ENCODE results near the gene TLNRD1.

Gene TLNRD1

DNA sequence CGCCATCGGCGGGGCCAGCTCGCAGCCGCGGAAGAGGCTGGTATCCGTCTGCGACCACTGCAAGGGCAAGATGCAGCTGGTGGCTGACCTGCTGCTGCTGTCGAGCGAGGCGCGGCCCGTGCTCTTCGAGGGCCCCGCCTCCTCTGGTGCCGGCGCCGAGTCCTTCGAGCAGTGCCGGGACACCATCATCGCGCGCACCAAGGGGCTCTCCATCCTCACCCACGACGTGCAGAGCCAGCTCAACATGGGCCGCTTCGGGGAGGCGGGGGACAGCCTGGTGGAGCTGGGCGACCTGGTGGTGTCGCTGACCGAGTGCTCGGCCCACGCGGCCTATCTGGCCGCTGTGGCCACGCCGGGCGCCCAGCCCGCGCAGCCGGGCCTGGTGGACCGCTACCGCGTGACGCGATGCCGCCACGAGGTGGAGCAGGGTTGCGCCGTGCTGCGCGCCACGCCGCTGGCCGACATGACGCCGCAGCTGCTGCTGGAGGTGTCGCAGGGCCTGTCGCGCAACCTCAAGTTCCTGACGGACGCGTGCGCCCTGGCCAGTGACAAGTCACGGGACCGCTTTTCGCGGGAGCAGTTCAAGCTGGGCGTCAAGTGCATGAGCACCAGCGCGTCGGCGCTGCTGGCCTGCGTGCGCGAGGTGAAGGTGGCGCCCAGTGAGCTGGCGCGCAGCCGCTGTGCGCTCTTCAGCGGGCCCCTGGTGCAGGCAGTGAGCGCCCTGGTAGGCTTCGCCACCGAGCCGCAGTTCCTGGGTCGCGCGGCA, 1.8 kb downstream of the TLNRD1 start:
- DNase-seq: no peak

DNA sequence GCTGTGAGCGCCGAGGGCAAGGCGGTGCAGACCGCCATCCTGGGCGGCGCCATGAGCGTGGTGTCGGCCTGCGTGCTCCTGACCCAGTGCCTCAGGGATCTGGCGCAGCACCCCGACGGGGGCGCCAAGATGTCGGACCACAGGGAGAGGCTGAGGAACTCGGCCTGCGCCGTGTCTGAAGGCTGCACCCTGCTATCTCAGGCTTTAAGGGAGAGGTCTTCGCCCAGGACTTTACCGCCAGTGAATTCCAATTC, 2.3 kb downstream of the TLNRD1 start:
- DNase-seq: no peak

DNA sequence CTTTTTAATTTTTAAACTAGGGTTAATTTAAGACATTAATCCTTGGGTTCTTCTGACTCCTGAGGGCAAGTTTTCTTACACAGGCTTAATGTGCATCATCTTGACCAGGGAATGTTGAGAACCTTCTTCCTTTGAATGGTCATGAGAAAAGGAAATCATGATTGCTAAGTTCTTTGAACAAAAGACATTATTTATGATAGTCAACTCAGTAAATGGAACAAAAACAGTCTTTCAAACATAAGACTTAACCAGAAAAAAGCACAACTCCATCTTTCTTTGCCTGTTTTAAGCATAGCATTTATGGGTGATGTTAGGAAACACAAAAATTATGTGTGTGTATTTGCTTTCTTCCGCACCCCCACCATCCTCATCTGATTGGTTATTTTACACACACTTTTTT, 5.4 kb downstream of the TLNRD1 start:
- DNase-seq: no peak

DNA sequence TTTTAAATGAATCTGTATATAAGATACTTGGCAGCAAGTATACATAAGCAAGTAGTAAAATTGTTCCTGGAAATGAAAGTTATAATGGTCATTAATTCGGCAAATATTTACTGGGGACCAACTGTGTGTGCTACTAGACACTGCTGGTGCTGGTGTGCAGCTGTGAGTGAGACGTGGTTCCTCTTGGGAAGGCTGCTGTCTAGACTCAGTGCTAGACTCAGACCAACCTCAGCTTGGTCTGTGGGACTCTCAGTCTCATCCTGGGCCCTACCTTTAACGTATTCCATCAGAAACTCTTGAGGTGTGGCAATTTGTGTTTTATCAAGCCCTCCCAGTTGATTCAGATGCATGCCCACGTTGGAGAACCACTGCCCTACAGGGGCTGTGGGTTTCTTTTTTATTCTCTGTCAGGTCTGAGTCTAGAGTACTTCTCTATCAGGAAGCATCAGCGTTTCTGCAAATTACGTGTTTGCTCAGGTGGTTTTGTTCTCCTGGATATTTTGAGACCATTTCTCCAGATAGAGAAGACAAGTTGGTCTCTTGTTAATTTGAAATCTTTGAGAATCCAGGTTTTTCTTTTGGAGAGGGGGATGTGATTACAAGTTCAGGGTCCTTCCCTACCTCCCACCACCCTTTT, 6.8 kb downstream of the TLNRD1 start:
- no peak for DNase-seq

DNA sequence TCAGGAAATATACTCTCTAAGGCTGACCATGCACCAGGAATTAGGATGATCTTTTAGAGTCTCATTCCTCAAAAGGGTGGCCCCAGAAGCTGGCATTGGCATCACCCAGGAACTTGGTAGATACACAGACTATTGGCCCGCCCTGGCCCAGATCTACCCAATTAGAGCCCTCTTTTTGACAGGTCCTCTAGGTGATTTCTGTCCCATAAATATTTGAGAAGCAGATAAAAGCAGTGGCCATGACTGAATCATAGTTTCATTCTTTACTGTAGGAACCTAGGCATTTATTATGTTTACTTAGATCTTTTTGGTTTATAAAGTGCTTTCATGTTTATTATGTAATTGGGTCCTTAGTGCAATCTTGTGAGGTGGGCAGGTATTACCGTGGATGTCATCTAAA, 7.6 kb downstream of the TLNRD1 start:
- DNase-seq: no peak

DNA sequence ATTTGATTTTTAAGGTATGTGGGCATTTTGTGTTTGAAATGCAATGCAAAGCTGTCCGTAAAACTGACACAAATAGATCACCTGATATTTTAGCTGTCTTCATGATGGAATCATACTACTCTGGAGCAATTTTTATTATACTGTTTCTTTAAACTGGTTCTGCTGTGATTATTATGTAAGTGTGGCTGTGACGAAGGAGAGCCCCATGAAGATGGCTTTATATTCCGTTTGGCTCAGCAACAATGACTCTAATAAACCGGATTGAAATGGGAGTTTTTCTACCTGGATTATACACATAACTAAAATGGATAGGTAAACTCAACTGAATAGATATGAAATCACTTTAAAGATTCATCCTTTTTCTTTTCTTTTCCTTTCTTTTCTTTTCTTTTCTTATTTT, 9.4 kb downstream of the TLNRD1 start:
- no peak for DNase-seq

DNA sequence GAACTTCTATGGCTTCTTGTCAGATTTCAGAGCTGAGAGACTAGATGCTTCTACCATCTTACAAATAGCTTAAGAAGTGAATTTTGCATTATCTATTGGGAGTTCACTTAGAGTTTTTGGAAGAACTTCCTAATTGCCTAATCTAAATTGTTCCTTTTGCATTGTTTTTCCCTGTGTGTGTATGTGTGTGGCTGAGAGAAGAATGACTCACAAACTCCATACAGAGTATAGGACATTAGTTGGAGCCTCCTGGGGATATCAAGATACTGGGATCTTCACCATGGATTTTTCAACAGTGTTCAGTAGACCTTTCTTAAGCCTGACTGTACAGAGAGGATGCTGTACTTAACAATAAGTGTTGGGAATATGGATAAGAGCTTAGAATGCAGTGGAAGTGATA, 10.9 kb downstream of the TLNRD1 start:
- DNase-seq: no peak

DNA sequence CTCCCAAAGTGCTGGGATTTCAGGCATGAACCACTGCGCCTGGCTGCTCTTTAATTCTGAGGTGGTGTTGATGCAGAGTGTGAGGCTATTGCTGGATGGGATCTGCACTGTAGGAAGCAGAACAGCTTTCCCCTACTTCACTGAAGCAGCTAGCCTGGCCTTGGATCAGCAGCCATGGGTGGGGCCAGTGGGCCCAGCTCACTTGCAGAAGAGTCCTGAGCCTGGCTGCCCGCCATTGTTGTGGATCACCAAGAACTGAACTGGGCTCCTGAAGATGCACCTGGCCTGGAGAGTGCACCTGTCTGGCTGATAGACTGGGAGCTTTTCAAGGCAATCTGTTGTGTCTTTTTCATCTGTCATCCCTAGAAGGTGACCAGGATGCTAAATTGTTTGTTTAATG, 11.9 kb downstream of the TLNRD1 start:
- DNase-seq: no peak

DNA sequence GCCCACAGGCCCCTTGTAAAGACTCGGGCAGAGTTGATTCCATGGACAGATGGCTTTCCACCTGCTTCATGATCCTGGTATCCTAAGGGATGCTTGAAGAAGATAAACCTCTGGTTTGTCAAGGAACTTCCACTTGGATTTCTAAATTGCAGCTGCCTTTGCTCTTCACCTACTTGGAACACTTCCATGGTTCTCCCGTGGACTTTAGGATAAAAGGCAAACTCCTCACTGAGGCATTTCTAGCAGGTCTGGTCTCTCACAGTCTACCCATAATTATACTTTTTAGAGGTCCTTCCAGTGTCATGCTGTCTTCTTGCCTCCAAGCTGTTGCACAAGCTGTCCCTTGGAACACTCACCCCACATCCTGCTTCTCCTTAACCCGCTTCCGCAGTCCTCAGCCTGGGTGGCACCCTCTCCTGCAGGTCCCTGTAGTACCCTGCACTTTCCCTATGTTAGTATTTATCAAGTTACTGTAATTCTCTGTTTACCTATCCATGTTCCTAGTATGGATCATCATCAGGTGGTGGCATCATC, 12.7 kb downstream of the TLNRD1 start:
- DNase-seq: no peak

DNA sequence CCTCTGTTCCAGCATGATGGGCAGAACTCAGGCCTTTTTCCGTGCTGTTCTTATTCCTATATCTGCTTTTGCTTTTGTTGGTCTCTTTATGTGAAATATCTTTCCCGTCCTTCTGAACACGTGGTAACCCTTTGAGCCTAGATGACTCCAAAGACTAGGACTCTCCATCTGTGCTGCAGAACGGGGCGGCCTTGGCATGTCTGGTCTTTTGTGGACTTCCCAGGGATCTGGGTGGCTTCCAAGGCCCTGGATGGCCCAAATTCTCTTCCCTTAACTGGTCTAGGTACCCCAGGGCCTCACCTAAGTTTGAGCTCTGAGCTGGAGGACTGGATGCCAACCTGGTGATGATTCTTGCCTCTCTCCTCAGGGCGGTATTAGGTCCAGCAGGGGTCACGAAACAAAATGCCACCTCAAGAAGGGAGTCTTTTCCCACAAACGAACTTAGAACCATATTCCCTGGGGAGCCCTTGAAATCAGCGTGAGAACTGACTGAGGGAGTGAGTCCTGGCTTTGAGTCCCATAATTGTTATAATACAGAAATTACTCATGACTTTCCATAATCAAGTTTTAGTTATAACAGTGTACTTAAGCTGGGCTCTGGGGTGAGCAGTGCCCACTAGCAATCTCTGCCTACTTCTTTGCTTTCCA, 13.8 kb downstream of the TLNRD1 start:
- DNase-seq: no peak

DNA sequence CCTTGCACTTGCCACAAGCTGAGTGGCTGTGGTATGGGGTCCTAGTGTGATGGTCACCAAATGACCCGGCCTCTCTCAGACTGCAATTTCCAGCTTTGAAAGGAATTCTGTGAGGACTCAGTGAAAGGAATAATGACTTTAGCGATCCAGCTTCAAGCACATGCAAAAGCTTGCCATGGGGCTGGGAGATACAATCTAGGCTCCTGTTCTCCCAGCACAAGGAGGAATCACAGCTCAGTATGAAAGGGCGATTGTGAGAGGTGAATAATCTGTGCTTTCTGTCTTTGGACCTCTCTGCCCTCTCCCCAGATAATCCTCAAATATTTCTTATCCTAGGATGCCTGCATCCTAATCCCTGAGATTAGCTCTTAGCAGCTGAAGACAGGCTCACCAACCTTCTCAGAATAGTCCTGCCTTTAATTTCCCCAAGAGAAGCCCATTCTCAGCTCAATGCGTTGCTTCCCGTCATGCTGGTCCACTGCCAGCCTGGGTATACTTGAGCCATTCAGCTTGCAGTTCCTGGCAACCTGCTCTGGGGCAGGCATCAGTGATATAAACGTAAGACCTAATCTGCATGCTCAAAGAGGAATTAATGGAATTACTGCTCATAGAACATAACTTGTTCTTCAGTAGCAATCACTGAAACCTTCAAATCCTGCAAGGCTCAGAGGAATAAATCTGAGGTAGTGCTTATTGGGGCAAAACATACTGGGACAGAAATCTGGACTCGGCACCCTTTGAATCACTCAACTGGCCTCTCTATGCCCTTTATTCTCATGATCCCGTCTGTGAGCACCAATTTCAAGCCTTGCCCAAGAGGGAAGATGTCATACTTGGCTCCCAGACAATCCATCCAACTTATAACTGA, 15.1 kb downstream of the TLNRD1 start:
- DNase-seq: no peak

DNA sequence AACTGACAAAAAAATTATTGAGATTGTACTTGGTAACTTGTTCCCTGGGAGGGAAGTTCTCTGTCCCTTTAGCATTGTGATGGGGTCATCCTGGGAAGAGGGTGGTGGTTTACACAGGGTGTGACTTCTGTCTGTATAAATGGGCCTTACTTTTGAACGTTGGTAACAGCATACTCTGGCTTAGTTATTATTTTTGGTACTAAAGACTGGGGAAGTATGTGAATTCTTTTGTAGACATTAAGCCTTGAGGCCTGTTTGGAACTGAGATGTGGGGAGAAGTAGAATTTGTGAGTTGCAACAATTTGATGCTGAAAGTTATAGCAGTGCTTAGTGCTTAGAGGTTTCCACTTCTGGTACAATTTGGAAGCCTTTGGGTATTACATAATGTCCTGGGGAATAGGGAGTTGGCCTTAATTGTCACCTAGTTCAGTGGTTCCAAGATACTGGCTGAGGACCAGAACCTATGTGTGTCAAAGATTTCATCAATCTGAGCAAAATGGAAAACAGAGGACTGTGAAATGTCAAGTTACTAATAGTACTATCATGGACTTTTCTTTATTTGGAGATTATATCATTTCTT, 15.9 kb downstream of the TLNRD1 start:
- no peak for DNase-seq

DNA sequence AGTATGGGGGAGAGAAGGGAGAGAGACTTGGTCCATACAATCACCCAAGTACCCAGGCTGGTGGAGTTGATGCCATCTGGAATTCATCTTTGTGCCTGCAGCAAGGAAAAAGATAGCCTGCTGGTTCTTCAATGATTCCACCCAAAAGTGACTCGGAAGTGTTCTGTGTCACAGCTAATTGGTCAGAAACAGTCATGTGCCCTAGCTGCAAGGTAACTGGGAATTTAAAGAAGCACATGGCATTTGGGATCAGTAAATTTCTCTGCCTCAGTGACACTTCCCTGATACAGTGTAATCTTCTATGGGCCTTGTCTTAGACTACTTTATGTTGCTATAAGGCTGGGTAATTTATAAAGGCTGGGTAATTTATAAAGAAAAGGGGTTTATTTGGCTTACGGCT, 17.5 kb downstream of the TLNRD1 start:
- no peak for DNase-seq

DNA sequence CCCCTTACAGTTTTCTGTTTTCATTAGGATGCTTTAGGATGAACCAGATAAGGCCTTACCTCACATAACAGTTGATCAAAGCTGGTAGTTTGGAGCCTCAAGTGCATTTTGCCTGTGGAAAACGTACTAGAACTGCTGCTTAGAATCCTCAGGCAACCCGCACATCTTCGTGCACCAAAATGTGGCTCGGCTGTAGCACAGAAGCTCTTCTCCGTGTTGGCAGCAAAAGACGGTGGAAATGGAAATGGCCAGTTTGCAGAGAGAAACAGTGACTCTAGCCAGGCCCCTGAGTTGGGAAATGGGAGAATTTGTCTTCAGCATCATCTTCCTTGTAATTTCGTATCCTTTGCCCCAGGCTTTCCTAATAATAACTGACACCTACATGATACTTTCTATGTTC, 20.6 kb downstream of the TLNRD1 start:
- no peak for DNase-seq

DNA sequence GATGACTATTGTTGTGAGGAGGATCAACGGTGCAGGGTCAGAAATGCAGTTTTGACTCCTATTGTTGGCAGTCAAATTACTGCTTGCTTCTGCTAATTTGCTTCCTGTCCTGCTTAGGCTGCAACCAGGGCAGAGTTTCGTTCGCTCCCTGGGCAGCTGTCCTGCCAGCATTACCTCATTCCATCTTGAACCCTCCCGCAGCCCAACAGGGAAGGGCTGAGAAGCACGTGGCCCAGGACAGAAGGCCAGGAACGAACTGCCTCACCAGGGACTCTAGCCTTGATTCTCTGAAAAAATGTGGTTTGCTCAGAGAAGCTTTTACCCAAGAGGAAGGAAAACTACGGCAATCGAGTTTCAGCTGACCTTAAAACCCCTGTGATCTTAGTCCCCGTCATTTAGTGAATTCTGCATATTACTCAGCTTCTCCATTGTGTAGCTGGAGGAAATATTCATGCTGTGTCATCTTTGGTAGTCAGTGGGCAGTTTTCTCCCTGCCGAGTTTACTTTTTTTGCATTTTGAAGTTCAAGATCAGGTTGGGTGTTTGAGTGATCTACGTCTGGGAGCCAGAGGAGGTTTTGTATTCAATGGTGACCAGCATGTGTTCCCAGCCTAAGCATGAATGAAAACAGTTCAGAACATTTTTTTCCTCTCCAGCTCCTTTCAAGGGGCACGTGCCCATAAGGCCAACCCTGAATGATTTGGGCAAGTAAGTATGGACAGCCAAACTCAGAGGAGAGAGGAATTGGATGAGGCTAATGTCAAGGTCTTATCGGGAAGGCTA, 23.0 kb downstream of the TLNRD1 start:
- DNase-seq: peak; percentile 27 to 33

DNA sequence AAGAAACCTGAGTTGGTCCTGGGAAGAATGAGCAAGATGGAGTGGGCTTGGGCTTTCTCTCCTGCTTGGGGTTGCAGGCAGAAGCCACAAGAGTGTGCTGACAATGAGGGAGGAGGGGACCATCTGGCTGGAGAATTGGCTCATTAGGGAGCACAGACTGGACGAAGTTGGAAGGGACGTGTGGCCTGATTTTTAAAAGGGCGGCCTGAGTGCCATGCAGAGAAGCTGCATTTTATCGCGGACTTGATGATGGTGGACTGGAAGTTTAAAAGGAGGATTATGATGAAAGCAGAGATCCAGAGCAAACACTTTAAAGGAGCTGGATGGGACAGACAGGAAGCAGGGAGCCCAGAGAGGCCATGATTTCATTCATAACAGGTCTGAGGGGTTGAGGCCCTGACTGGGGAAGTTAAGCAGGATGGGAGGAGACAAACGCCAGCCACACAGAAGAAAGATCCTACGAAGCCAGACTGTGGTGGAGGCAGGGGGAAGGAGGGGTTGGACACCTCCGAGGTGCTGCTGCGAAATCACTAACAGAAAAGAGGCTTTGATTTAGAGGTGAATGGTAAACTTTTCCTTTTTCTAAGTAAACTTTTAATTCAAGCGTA, 23.6 kb downstream of the TLNRD1 start:
- DNase-seq: no peak

DNA sequence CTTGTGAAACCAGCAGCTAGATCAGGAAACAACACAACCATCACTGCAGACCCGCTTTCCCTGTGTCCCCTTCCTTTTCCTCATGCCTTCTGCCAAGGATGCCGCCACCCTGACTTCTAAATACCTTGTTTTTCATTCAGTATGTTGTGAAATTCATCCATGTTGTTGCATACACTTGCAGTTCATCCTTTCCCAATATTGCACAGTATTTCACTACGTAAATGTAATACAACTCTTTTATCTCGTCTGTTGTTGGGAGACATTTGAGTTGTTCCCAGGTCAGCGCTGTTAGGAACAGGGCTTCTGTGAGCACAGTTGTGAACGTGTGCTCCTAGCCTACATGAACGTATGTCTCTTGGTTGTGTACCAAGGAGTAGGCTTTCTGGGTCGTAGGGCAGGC, 24.2 kb downstream of the TLNRD1 start:
- DNase-seq: no peak

DNA sequence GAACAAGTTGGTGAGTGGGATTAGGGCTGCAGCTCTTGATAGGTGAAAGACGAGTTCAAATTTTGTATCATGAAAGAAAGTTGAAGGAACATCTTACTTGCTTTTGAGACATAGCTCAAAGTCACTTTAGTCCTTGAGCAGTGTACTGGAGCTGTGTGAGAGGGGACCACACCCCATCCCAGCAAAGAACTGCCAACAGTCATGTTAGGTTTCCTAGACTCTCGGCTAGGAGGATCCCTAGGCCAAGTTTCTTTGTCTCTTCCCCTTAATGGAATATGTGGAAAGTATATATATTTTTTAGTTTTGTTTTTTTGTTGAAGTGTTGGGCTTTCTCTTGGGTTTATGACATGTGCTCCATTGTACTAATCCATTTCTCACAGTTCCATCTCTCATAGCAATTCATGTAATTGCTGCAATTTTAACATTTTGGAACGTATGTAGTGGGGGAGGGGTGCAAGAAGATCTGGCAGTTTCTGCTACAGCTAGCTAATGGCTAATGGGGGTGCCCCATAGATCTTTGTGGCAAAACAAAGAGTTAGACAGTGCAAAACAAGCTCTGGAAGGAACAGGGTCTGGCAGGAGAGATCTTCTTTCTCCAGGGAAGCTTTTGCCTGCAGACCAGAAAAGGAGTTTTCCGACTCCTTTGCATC, 25.1 kb downstream of the TLNRD1 start:
- no peak for DNase-seq

DNA sequence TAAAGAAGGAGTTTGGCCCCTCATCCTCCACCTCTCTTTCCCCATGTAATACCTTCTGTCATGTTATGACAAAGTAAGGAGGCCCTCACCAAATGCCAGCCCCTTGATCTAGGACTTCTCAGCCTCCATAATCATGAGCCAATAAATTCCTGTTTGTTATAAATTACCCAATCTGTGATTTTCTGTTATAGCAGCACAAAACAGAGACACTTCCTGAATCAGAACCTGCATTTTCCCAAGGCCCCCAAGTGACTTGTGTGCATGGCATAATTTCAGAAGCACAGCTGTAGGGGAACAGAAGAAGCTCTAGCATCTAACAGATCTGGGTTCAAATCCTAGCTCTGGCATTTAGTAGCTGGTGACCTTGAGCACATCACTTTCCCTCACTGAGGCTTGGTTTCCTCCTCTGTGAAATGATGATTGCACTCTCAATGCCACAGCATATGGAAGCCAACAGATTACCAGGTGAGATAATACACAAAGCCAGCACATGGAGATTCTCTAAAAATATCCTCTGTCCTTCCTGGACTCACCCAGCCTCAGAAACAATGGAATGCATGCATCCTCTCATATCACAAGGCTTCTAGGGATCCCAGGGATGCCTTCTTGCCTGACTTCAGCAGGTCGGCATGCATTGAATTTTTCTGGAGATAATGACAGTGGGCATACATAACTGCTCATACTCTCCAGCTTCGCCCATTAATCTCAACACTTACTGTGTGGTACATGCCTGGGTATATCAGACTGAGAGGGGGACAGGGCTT, 26.3 kb downstream of the TLNRD1 start:
- DNase-seq: no peak

Data from stimulated activated CD4-positive, alpha-beta T cell treated with anti-CD3 and anti-CD28 coated beads, Interleukin-2, amount 100 ng/mL, for 24 hours (primary cell).